GM19438 (cell line): Measurements from ENCODE around the gene FNBP1.

Experiments
- ATAC-seq: cut with Tn5 transposase; IDR thresholded peaks from one replicate; pipeline ENCODE4 v1.9.1; 2021; ENCODE audit warnings: low read depth; ENCODE audit not compliant: unreplicated experiment

Gene FNBP1

GRCh38 chr9:130049431-130050210, 6.6 kb upstream of the FNBP1 start:
- ATAC-seq: no peak

- ATAC-seq: no peak
Observed at GRCh38 chr9:130045725-130046450, 2.9 kb upstream of the FNBP1 start.

GRCh38 chr9:130043654-130044623, 950 bp upstream of the FNBP1 start:
- no peak for ATAC-seq

DNA sequence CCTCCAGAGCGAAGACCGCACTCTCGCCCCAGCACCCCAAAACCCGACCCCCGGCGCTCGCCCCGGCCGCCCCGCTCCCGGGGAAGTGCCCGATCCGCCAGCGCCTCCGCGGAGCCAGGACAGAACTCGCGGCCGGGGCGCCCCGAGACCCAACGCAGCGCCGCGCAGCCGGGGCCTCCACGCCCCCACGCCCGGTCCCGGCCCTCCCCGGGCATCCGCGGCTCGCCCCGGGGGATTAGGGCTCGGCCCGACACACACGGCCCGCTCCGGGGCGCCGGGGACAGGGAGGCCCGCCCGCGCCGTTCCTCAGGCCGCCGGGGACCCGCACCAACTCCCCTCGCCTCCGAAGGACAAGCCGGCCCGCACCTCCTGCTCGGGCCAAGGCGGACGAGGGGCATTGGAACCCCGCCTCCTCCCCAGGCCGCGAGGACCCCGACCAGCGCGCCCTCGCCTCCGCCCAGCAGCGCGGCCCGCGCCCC, 544 bp downstream of the FNBP1 start:
- ATAC-seq: no peak

GRCh38 chr9:130041648-130042405, 1.2 kb downstream of the FNBP1 start:
- ATAC-seq: no peak

DNA sequence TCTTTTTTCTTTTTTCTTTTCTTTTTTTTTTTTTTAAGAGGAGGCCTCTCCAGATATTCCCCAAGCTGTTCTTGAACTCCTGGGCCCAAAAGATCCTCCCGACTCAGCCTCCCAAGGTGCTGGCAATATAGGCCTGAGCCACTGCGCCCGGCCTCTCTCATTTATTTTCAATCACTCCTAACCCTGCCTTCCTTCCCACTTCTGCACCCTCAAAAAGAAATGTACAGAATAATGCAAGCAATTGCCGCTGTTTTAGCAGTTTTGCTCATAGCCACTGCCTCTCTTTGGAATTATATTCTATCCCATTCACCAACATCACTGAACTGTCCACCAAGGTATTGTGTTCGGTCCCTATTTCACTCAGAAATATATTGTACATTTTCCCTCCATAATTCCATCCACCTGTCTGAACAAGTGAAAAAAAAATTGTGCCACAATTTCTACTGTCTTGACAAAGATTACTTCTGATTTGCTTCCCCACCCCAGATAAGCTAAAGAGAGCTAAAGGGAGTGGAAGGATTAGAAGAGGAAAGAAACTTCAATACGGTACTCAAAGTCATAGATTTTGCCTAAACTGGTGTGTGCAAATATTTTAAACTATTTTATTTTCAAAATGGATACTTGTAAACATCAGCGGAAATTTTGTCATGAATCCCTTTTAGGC, 1.9 kb downstream of the FNBP1 start:
- ATAC-seq: no peak

DNA sequence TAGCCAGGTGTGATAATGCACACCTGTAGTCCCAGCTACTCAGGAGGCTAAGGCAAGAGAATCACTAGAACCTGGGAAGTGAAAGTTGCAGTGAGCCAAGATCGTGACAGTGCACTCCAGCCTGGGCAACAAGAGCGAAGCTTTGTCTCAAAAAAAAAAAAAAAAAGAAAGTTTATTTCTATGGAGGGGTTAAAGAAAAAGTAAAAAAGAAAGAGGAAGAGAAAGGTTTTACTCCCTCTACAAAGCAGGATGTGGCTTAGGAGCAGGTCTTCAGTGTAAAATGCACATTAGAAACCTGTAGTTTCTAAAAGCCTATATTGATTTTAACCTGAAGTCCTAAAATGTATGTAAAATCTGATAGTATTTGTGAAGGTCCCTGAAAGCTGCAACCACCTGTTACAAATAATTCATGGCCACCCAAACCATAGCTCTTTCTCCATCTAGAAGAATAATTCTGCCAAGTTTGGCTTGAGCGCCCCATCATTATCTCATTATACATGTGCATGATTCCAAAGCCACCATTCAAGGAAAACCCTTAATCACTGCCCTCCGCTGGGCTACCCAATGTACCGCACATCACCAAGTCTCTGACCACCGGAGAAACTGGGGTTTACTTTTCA, 3.4 kb downstream of the FNBP1 start:
- no peak for ATAC-seq

- no peak for ATAC-seq
Observed at GRCh38 chr9:130036099-130036498, 6.9 kb downstream of the FNBP1 start.

- no peak for ATAC-seq
Observed at GRCh38 chr9:130034570-130034969, 8.4 kb downstream of the FNBP1 start.

- no peak for ATAC-seq
Observed at GRCh38 chr9:130030651-130031127, 12.3 kb downstream of the FNBP1 start.

- ATAC-seq: no peak
Observed at GRCh38 chr9:130029223-130029973, 13.6 kb downstream of the FNBP1 start.

DNA sequence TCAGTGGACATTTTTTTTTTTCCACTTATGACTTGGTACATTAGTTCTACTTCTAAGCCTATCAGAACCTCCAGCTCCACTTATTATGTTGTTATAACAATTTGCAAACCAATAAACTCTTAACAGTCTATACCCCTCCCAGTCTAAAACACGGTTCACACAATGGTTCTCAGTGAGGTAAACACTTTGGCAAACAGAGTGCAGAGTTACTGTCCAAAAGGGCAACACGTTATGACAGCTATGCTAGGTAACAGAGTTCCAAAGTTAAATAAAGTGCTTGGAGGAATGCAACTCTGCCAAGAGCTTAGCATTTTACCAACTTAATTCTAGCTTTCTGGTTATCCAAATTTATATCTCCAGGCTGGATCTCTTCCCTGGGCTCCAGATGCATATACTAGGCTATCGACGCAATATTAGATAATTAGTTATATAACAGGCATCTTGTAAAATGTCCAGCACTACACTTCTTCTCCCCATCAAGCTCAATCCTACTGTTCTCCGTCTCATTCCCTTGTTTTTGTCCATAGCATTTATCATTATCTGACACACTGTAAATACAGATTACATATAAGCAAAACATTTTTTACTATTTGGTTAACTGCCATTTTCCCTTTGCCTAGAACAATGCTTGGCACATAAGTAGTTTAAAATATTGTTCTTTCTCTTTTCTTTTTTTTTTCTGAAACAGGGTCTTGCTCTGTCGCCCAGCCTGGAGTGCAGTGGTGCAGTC, 14.3 kb downstream of the FNBP1 start:
- no peak for ATAC-seq

DNA sequence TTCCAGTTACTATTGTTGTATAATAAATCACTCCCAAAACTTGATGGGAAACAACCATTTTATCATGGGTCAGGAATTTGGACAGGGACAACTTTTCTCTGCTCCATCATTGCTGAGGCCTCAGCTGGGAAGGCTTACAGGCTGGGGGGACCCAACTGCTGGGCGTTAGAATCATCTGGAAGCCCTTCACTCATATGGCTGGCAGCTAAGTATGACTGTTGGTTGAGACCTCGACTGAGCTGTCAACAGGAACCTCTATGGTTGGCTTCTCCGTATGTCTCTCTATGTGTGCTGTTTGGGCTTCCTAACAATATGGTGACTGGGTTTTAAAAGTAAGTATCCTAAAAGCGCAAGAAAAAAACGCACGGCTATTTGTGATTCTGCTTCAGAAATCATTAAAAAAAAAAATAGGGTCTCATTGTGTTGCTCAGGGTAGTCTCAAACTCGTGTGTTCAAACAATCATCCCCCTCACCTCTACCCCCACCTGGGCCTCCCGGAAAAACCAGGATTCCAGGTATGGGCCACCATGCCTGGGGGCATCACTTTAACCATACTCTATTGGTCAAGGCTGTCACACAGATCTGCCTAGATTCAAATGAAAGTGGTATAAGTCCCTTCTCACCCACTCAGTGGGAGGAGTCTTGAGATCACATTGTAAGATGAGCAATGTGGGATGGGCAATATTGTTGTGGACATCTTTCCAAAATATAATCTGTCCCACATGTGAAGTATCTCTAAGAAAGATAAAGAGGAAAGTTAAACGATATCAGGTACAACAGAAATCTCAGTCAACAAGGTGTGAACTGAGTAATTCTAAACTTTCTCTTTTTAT, 15.2 kb downstream of the FNBP1 start:
- ATAC-seq: no peak

GRCh38 chr9:130026583-130027340, 16.2 kb downstream of the FNBP1 start:
- ATAC-seq: no peak

DNA sequence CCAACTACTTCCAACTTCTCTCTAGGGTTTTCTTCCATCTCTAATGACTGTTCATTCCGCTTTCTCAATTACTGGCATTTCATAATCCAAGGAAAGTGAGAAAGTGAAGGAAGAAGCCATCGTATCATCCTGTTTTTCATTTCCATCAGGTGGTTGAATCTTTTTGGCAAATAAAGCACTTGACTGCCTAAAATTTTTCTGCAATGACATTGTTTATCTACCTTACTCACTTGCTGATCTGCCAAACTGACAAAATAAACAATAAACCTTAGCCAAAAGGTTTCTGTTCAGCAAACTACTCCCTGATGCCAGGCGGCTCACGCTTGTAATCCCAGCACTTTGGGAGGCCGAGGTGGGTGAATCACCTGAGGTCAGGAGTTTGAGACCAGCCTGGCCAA, 18.4 kb downstream of the FNBP1 start:
- ATAC-seq: no peak

DNA sequence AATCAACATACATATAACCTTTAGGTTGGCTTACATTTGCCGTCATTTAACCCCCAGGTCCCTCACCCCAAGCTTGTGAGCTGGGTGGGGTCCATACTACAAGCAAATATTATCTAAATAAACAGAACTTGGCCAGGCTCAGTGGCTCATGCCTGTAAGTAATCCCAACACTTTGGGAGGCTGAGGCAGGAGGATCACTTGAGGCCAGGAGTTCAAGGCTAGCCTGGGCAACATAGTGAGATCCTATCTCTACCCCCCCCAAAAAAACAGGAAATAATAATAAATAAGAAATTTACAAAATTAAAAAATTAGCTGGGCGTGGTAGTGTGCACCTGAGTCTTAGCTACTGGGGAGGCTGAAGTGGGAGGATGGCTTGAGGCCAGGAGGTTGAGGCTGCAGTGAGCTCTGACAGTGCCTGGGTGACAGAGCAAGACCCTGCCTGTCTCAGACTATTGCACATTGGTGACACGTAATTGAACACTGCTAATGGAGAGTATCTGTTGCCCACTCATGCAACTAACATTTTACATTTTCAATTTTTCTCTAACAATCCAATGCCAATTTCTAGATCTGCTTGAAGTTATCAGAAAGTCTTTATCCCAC, 18.9 kb downstream of the FNBP1 start:
- ATAC-seq: no peak
